SJSA1 (cell line): ENCODE results near the gene S1PR4. TPM values are rescaled to one million over a fixed set of nuclear protein-coding genes. Genes with fewer than 3 reads are reported as not detected.
"Not testable (repeated sequence)": the region's sequence is repeated elsewhere in the genome, so short reads cannot be mapped to it uniquely, and the experiment has no call there.

Source experiments
- DNase-seq, 2 experiments: peaks; one replicate each; pipeline ENCODE4 v3.0.0-alpha.2; 2015 to 2020; ENCODE audit warnings: low spot score in 2 of 2, low read depth in 1 of 2
- H3K27ac ChIP-seq: fragments of 250-450 bp; sonication (Bioruptor Pico); 2 replicates; pipeline ENCODE4 v1.5.1; 2020; ENCODE audit warnings: mild to moderate bottlenecking, moderate library complexity
- H3K27me3 ChIP-seq: fragments of 250-450 bp; sonication (Bioruptor Pico); replicated peaks from 2 replicates; pipeline ENCODE4 v1.5.1; 2020; ENCODE audit warnings: mild to moderate bottlenecking, moderate library complexity
- H3K36me3 ChIP-seq: fragments of 250-450 bp; sonication (Bioruptor Pico); 2 replicates; pipeline ENCODE4 v1.5.1; 2020; ENCODE audit warnings: mild to moderate bottlenecking
- H3K4me1 ChIP-seq: fragments of 250-450 bp; sonication (Bioruptor Pico); replicated peaks from 2 replicates; pipeline ENCODE4 v1.6.1; 2021; ENCODE audit warnings: mild to moderate bottlenecking
- H3K4me3 ChIP-seq: fragments of 250-450 bp; sonication (Bioruptor Pico); 2 replicates; pipeline ENCODE4 v1.5.1; 2020; ENCODE audit warnings: mild to moderate bottlenecking
- H3K9me3 ChIP-seq: fragments of 250-450 bp; sonication (Bioruptor Pico); replicated peaks from 2 replicates; pipeline ENCODE4 v1.5.1; 2020; ENCODE audit warnings: mild to moderate bottlenecking
- total RNA-seq: library from RNA; depleted of rRNA; stranded (reverse); fragments of >200 nt; shearing (Covaris generic); gene quantifications from 2 replicates; pipeline ENCODE4 v1.2.3, GENCODE V29; 2014

The S1PR4 gene
- total RNA-seq, 1 experiment from 2014 or later, result not detected

DNA sequence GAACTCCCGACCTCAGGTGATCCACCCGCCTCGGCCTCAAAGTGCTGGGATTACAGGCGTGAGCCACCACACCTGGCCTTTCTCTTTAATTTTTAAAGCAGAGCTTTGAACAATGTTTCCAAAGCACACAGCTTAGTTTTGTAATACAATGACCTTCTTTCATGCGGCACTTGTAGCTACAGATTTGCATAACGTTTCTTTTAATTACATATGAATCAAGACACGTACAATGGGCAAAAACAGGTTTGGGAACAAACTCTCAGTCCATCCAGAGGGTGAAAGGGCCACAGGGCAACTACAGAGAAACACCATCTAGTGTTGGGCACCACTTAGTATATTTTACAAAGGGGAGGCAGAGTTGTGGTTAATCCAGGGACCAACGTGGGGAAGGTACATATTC is 19.0 kb upstream of the S1PR4 start:
- Histone ChIP-seq H3K4me3 (no peak overlapping the region), H3K4me1 (peaks cover 26% of the 10 kb centered on the region), H3K27ac (no peak overlapping the region), H3K36me3 (no peaks in the 10 kb centered on the region), H3K9me3 (no peaks in the 10 kb centered on the region), H3K27me3 (no peaks in the 10 kb centered on the region)
- no peak for DNase-seq

DNA sequence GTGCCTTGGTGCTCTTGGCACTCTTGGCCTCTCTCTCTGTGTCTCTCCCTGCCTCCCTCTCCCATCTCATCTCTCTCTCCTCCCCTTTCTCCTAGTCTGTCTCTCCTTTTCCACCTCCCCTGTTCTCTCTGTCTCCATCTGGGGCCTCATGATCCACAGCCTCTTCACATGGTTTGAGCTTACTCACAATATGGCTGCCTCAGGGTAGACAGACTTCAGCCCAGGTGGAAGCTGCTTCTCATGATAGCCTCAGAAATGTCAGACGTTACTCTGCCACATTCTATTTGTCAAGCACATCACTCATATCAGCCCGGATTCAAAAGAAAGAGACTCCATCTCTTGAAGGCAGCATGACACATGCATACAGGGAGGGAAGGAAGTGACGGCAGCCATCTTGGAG is 18.4 kb upstream of the S1PR4 start:
- Histone ChIP-seq H3K36me3 (no peaks in the 10 kb centered on the region), H3K9me3 (no peaks in the 10 kb centered on the region), H3K27me3 (no peaks in the 10 kb centered on the region), H3K4me1 (peaks cover 19% of the 10 kb centered on the region), H3K27ac (no peak overlapping the region), H3K4me3 (no peak overlapping the region)
- DNase-seq, result no peak

DNA sequence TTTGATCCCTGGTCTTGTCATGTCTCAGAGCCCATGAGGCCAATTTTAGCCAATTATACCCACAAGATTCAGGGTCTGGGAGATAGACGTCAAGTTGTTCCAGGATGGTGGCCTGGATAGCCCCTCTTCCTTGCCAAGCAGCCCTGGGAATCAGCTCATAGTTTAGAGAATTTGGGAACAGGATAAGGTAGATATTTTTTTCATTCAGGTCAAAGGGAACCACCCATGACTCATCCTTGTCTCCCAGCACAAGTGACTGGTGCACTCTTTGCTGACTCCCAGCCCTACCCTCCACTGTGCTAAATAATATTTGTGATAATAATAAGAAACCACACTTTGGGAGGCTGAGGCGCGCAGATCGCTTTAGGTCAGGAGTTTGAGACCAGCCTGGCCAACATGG is 17.1 kb upstream of the S1PR4 start:
- H3K27me3 ChIP-seq, result no peaks in the 10 kb centered on the region
- no peak for DNase-seq
- no peaks in the 10 kb centered on the region for H3K9me3 ChIP-seq
- H3K4me1 ChIP-seq, result peaks cover 12% of the 10 kb centered on the region
- H3K4me3 ChIP-seq, result no peak overlapping the region
- H3K27ac ChIP-seq, result no peak overlapping the region
- no peaks in the 10 kb centered on the region for H3K36me3 ChIP-seq

DNA sequence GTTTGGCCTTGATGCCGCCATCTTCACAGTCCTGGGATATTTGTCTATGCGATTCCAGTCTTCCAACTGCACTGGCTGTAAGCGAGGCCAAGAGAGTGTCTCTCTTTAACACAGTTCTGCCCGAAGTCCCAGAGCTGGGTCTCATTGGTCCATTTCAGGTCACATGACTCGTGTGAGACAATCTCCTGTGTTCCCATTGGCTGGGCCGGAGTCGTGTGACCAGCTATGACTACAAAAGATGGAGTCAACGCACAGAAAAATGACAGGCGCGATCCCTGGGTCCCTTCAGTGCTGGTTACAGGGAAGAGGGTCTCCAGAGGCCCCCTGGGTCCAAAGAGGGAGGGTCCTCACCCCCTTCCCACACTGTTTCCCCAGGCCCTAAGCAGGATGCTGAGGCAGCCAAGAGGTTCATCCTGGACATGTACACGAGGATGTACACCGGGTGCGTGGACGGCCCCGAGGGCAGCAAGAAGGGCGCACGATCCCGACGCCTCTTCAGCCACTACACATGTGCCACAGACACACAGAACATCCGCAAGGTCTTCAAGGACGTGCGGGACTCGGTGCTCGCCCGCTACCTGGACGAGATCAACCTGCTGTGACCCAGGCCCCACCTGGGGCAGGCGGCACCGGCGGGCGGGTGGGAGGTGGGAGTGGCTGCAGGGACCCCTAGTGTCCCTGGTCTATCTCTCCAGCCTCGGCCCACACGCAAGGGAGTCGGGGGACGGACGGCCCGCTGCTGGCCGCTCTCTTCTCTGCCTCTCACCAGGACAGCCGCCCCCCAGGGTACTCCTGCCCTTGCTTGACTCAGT is 15.9 kb upstream of the S1PR4 start:
- Histone ChIP-seq H3K4me3 (no peak overlapping the region), H3K4me1 (peaks cover 12% of the 10 kb centered on the region), H3K36me3 (no peaks in the 10 kb centered on the region), H3K27ac (no peak overlapping the region), H3K9me3 (no peaks in the 10 kb centered on the region), H3K27me3 (no peaks in the 10 kb centered on the region)
- DNase-seq, result no peak

DNA sequence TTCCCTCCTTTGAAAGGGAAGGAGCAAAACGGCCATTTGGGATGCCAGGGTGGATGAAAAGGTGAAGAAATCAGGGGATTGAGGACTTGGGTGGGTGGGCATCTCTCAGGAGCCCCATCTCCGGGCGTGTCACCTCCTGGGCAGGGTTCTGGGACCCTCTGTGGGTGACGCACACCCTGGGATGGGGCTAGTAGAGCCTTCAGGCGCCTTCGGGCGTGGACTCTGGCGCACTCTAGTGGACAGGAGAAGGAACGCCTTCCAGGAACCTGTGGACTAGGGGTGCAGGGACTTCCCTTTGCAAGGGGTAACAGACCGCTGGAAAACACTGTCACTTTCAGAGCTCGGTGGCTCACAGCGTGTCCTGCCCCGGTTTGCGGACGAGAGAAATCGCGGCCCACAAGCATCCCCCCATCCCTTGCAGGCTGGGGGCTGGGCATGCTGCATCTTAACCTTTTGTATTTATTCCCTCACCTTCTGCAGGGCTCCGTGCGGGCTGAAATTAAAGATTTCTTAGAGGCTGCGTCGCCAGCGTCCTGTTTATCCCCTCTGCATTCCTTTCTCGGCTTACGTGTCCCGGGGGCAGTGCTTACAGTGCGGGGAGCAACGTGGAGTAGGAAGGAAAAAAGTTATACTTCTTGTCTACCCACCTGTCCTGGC is 15.2 kb upstream of the S1PR4 start:
- peak; percentile 54 to 75 for DNase-seq
- Histone ChIP-seq H3K4me1 (peaks cover 12% of the 10 kb centered on the region), H3K9me3 (no peaks in the 10 kb centered on the region), H3K27ac (no peak overlapping the region), H3K4me3 (no peak overlapping the region), H3K27me3 (no peaks in the 10 kb centered on the region), H3K36me3 (no peaks in the 10 kb centered on the region)

DNA sequence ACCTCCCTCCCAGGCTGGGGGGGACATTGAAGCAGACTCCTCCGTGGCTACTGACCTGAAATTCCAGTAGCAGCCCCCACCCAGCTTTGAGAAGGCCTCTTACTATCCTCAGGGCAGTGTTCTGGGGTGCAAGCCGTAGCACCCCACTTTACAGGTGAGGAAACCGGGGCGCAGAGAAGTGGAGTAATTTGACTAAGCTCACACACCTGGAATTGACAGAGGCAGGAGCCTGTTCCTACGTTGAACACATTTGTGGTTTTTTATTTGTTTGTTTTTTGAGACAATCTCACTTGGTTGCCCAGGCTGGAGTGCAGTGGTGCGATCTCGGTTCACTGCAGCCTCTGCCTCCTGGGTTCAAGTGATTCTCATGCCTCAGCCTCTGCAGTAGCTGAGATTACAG is 14.6 kb upstream of the S1PR4 start:
- DNase-seq, result no peak
- Histone ChIP-seq H3K27ac (no peak overlapping the region), H3K4me1 (peaks cover 12% of the 10 kb centered on the region), H3K27me3 (no peaks in the 10 kb centered on the region), H3K9me3 (no peaks in the 10 kb centered on the region), H3K36me3 (no peaks in the 10 kb centered on the region), H3K4me3 (no peak overlapping the region)

DNA sequence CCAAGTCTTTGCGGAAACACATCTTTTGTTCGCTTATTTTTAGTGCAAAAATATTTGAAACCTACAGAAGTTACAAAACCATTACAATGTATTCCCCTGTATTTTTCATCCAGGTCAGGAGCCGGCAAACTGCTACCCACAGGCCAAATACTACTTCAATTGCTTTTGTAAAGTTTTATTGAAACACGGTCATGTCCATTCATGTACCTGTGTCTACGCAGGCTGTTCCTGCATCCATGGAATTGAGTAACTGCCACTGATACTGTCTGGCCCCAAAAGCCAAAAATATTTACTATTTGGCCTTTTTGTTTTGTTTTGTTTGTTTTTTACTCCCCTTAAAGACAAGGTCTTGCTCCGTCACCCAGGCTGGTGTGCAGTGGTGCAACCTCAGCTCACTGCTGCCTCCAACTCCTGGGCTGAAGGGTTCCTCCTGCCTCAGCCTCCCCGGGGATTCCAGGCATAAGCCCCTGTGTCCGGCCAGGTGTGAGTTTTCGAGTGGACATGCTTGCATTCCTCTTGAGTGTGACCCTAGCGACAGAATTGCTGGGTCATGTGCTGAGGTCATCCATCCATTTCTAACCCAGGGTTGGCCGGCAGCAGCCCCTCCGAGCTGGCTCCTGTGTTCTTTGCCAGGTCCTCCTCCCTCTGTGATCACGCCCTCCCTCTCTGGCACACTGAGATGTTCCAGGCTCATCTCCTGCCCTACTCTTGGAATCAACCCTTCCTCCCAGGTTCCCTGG is 10.9 kb upstream of the S1PR4 start:
- no peaks in the 10 kb centered on the region for H3K36me3 ChIP-seq
- H3K27ac ChIP-seq, result no peak overlapping the region
- DNase-seq, result no peak
- no peaks in the 10 kb centered on the region for H3K27me3 ChIP-seq
- peaks cover 18% of the 10 kb centered on the region for H3K4me1 ChIP-seq
- H3K9me3 ChIP-seq, result no peaks in the 10 kb centered on the region
- H3K4me3 ChIP-seq, result no peak overlapping the region

DNA sequence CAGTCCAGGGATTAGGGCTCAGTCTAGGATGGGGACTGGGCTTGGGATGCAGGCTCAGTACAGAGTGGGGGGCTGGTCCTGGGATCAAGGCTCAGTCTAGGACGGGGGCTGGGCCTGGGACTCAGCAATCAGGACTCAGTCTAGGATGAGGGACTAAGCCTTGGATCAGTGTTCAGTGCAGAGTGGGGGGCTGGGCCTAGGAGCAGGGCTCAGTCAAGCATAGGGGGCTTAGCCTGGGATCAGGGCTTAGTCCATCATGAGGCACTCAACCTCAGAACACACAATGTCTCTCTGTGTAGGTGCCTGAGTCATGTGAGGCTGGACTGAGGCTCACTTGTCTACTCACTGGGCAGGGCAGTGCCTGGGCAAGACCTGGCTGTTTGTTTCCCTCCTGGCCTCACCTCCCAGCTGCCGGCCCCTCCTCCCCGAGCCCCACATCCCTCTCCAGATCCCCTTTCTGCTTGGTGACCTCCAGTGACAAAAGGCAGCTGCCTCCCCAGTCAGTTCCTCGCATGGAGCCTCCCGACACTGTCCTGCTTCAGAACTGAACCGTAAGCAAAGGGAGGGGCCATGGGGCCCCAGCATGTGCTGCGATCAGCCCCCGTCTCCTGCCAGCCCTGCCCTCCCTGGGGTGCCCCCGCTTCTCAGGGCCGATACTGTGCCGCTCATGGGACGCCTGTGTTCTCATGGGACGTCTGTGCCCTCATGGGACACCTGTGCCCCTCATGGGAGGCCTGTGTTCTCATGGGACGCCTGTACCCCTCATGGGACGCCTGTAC is 6.5 kb upstream of the S1PR4 start:
- Histone ChIP-seq H3K4me3 (no peak overlapping the region), H3K4me1 (peaks cover 19% of the 10 kb centered on the region), H3K27ac (no peak overlapping the region), H3K9me3 (no peaks in the 10 kb centered on the region), H3K27me3 (no peaks in the 10 kb centered on the region), H3K36me3 (no peaks in the 10 kb centered on the region)
- DNase-seq, result no peak

DNA sequence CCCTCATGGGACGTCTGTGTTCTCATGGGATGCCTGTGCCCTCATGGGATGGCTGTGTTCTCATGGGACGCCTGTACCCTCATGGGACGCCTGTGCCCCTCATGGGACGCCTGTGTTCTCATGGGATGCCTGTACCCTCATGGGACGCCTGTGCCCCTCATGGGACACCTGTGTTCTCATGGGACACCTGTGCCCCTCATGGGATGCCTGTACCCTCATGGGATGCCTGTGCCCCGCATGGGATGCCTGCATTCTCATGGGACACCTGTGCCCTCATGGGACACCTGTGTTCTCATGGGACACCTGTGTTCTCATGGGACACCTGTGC is 5.9 kb upstream of the S1PR4 start:
- H3K27me3 ChIP-seq, H3K4me3 ChIP-seq, H3K9me3 ChIP-seq, H3K27ac ChIP-seq, H3K36me3 ChIP-seq, DNase-seq: not testable (repeated sequence)
- peaks cover 24% of the 10 kb centered on the region for H3K4me1 ChIP-seq

DNA sequence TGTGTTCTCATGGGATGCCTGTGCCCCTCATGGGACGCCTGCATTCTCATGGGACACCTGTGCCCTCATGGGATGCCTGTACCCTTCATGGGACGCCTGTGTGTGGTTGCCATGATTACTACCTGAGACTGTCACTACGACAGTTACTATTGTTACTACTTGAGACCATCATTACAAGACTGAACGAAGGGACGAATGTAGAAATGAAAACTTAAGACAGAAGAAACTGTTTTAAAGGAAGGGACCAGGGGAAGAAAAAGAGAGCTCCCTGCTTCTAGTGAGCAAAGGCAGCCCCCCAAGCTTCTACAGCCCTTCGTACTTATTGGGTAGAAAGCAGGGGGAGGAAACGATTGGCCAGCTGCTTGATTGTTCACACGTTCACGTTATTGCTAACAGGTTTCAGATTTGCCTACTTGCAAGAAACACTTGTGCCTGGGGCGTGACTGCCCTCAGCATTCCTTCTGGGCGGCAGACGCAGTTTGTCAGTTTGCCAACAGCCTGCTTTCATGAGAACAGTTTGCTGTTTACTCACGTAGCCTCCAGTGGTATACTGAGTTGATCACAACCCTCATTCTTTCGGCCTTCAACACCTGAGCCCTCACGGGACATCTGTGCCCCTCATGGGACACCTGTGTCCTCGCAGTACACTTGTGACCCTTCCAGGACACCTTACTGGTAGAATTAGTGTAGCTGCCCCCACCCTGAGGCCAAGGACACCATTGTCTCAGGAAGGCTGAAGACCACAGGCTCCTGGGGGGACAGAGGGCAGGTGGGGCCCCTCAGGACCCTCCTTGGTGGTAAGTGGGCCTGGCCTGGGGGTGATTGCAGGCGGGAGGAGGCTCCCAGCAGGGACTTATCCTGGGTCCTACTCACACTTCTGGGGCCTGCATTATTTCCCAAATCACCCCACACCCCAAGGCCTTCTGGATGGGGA is 2.5 kb upstream of the S1PR4 start:
- DNase-seq, result peak; percentile 64 to 86
- H3K36me3 ChIP-seq, result no peaks in the 10 kb centered on the region
- H3K9me3 ChIP-seq, result no peaks in the 10 kb centered on the region
- no peaks in the 10 kb centered on the region for H3K27me3 ChIP-seq
- peaks cover 19% of the 10 kb centered on the region for H3K4me1 ChIP-seq
- H3K4me3 ChIP-seq, result no peak overlapping the region
- H3K27ac ChIP-seq, result peak overlapping the region; percentile 86

DNA sequence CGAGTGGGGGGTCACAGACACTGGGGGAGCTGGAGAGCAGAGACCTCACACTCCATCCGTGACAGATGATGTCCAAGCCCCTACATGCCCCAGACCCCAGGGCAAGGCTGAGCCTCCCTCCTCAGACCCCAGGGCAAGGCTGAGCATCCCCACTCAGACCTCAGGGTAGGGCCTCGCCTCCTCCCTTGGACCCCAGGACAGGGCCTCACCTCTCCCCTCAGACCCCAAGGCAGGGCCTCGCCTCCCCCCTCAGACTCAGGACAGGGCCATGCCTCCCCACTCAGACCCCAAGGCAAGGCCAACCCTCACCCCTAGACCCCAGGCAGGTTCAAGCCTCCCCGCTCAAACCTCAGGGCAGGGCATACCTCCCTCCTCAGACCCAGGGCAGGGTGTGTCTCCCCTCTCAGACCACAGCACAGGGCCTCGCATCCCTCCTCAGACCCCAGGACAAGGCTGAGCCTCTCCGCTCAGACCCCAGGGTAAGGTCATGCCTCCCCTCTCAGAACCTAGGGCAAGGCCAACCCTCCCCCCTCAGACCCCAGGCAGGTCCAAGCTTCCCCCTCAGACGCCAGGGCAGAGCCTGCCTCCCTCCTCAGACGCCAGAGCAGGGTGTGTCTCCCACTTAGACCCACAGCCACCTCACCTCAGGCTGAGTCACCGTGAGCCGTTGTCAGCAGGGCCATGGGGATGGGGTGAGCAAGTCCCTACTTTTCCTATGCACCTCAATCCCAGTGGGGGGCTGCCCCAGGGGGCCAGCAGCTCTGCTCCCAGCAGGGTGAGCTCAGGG is 1.7 kb upstream of the S1PR4 start:
- no peaks in the 10 kb centered on the region for H3K36me3 ChIP-seq
- peak overlapping the region; percentile 86 for H3K27ac ChIP-seq
- H3K4me3 ChIP-seq, result no peak overlapping the region
- peaks cover 19% of the 10 kb centered on the region for H3K4me1 ChIP-seq
- no peaks in the 10 kb centered on the region for H3K9me3 ChIP-seq
- DNase-seq, result peak; percentile 72 to 87
- H3K27me3 ChIP-seq, result no peaks in the 10 kb centered on the region

DNA sequence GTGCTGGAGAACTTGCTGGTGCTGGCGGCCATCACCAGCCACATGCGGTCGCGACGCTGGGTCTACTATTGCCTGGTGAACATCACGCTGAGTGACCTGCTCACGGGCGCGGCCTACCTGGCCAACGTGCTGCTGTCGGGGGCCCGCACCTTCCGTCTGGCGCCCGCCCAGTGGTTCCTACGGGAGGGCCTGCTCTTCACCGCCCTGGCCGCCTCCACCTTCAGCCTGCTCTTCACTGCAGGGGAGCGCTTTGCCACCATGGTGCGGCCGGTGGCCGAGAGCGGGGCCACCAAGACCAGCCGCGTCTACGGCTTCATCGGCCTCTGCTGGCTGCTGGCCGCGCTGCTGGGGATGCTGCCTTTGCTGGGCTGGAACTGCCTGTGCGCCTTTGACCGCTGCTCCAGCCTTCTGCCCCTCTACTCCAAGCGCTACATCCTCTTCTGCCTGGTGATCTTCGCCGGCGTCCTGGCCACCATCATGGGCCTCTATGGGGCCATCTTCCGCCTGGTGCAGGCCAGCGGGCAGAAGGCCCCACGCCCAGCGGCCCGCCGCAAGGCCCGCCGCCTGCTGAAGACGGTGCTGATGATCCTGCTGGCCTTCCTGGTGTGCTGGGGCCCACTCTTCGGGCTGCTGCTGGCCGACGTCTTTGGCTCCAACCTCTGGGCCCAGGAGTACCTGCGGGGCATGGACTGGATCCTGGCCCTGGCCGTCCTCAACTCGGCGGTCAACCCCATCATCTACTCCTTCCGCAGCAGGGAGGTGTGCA is 587 bp downstream of the S1PR4 start:
- no peaks in the 10 kb centered on the region for H3K9me3 ChIP-seq
- no peaks in the 10 kb centered on the region for H3K36me3 ChIP-seq
- peaks cover 19% of the 10 kb centered on the region for H3K4me1 ChIP-seq
- H3K4me3 ChIP-seq, result no peak overlapping the region
- no peak overlapping the region for H3K27ac ChIP-seq
- H3K27me3 ChIP-seq, result no peaks in the 10 kb centered on the region
- DNase-seq, result peak in 1 of 2 experiments; percentile 45
